ENCODE measurements around the gene CRX.

DNA sequence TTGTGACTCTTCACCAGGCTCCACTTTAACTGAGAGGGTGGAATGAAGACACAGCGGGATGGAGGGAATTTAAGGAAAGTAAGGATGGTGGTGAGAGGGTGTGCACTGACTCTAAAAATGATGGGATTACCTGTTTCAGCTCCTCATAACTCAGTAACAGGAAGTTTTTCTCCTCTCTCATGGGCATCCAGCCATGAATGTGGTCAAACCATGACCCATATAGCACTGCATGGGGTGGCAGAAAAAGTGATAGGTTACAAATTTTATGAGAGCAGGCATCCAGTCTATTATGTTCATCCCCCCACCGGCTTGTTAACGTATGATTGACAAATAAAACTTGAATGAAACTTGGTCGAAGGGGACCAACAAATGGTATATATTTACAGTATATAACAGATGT is 57.2 kb downstream of the CRX start:
- TF ChIP-seq POLR2A (IDR thresholded peaks at IDR 0.05) = no peak
- TF ChIP-seq, protein P1, sequence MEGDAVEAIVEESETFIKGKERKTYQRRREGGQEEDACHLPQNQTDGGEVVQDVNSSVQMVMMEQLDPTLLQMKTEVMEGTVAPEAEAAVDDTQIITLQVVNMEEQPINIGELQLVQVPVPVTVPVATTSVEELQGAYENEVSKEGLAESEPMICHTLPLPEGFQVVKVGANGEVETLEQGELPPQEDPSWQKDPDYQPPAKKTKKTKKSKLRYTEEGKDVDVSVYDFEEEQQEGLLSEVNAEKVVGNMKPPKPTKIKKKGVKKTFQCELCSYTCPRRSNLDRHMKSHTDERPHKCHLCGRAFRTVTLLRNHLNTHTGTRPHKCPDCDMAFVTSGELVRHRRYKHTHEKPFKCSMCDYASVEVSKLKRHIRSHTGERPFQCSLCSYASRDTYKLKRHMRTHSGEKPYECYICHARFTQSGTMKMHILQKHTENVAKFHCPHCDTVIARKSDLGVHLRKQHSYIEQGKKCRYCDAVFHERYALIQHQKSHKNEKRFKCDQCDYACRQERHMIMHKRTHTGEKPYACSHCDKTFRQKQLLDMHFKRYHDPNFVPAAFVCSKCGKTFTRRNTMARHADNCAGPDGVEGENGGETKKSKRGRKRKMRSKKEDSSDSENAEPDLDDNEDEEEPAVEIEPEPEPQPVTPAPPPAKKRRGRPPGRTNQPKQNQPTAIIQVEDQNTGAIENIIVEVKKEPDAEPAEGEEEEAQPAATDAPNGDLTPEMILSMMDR (IDR thresholded peaks at IDR 0.05) = no peak
- TF ChIP-seq EP300 (IDR thresholded peaks at IDR 0.05) = no peak
